Central memory CD8-positive, alpha-beta T cell (primary cell): Measurements from ENCODE around the gene MRPS6.
A peak's percentile ranks its signal among the peaks of the same experiment; 100 is the strongest.

ENCODE experiments used
- ATAC-seq: fragments of 150-1000 bp; cut with Tn5 transposase; replicated peaks from 2 replicates; pipeline ENCODE4 v1.10.0; 2022; ENCODE audit warnings: mild to moderate bottlenecking, moderate FRiP score, moderate number of reproducible peaks; ENCODE audit not compliant: poor library complexity, severe bottlenecking; ENCODE audit errors: extremely low read depth
- DNase-seq, 2 donors: peaks; one replicate each; pipeline ENCODE4 v3.0.0; 2021; ENCODE audit warnings: low spot score in 2 of 2
- H3K27ac Mint-ChIP-seq: one replicate; pipeline ENCODE4 v1.8.0; 2022; ENCODE audit warnings: low read depth, mild to moderate bottlenecking, moderate library complexity, mixed read lengths
- H3K27me3 Mint-ChIP-seq: one replicate; pipeline ENCODE4 v1.8.0; 2022; ENCODE audit warnings: mixed read lengths
- H3K36me3 Mint-ChIP-seq: one replicate; pipeline ENCODE4 v1.8.0; 2022; ENCODE audit warnings: mild to moderate bottlenecking, moderate library complexity, mixed read lengths; ENCODE audit not compliant: insufficient read depth
- H3K4me1 Mint-ChIP-seq: one replicate; pipeline ENCODE4 v1.8.0; 2022; ENCODE audit warnings: mixed read lengths
- H3K4me3 Mint-ChIP-seq: one replicate; pipeline ENCODE4 v1.8.0; 2022; ENCODE audit warnings: mild to moderate bottlenecking, moderate library complexity, mixed read lengths
- H3K9me3 Mint-ChIP-seq: one replicate; pipeline ENCODE4 v1.8.0; 2022; ENCODE audit warnings: mixed read lengths

MRPS6 gene

DNA sequence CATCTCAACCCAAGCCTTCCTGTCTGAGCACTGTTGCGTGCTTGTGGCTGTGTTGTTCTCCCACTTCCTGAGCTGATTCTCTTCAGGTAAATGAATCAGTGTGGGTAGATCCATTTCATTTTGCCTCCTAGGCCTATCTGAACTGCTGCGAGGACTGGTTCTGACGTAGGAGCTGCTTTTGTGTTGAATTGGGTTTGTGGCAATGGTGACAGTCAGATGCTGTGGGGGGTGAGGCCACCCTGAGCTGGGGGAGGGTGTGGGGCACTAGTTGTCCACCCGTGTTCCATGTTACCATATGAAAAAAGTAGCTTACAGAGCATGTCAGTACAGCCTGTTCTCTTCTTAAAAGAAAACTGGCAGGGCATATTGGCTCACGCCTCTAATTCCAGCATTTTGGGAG is 81.5 kb downstream of the MRPS6 start:
- H3K9me3 Mint-ChIP-seq = peaks cover 5% of the 10 kb centered on the region
- H3K36me3 Mint-ChIP-seq = peaks cover 1% of the 10 kb centered on the region
- no peaks in the 10 kb centered on the region for H3K27me3 Mint-ChIP-seq
- ATAC-seq (no peak), DNase-seq (no peak)
- peaks cover 13% of the 10 kb centered on the region for H3K4me1 Mint-ChIP-seq
- H3K27ac Mint-ChIP-seq = no peak overlapping the region
- no peak overlapping the region for H3K4me3 Mint-ChIP-seq

DNA sequence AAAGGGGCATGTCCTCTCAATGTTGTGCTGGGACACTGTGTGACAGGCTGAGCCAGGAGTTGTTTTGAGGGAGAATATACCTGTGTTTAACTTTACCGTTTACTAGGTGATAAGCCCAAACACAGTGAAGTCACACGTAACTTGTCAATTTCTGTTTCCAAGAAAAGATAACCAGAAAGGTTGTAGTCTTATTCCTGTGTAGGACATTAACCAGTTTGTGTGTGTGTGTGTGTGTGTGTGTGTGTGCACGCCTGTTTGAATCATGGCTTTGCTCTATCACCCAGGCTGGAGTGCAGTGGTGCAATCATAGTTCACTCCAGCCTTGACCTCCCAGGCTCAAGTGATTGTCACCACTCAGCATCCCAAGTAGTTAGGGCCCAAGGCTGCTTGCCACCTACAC is 83.6 kb downstream of the MRPS6 start:
- Mint-ChIP-seq H3K27me3 (no peaks in the 10 kb centered on the region), H3K9me3 (peaks cover 5% of the 10 kb centered on the region), H3K36me3 (peaks cover 1% of the 10 kb centered on the region), H3K4me1 (peaks cover 13% of the 10 kb centered on the region), H3K27ac (peak overlapping the region; percentile 38), H3K4me3 (no peak overlapping the region)
- DNase-seq (no peak), ATAC-seq (no peak)

DNA sequence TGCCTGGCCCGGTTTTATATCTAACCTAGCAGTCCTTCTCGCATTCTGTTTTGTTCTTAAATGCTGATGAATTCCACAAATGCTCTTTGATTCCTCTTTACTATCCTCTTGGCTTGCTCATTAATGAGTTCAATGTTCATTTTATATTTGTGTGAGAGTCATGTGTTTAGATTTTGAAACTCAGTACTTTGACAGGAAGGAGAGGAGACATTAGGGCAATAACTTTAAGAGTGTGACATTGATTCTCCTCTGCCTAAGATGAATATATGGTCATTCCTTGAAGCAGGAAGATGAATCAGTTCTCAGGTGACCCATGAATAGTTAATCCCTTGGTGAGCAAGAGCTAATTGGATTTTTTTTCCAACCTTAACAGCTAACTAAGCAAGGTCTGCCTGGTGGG is 84.1 kb downstream of the MRPS6 start:
- Mint-ChIP-seq H3K27ac (no peak overlapping the region), H3K36me3 (peaks cover 1% of the 10 kb centered on the region), H3K4me3 (no peak overlapping the region), H3K9me3 (peaks cover 5% of the 10 kb centered on the region), H3K27me3 (no peaks in the 10 kb centered on the region), H3K4me1 (peaks cover 9% of the 10 kb centered on the region)
- DNase-seq (no peak), ATAC-seq (no peak)

DNA sequence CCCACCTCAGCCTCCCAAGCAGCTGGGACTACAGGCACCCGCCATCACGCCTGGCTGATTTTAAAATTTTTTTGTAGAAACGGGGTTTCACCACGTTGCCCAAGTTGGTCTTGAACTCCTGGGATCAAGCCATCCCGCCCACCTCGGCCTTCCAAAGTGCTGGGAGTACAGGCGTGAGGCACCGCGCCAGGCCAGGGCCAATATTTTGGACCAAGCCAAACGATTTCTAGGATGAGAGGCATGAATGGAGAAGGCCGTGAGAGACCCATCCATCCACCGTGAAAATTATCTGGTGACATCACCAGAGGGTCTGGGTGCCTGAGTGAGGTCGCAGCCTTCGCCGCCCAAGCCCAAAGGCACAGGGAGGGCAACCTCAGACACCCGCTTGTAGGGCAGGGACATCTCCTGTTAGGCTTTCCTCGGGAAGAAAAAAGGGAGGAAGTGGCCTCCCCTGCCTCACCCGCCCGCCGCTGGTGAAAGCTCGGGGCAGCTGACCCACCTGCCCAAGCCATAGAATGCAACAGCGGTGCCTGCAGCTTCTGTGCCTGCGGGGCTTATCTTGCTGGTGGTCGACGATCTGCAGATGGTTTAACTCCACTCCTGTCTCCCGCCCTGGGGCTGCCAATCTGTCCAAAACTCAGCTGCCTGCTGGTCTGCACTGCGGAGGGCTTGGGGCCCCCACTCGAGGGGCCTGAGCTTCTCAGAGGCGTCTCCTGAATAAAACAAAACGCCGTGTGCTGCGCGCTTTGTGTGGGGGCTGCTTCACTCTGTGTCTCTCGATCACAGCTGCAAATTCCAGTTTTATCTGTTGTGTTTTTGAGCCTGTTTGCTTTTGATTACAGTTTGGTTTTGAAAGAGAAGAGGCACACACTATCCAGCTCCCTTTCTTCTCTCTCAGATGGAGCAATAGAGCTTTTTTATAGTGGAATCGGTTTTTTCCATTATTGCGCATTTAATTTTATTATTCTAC is 85.8 kb downstream of the MRPS6 start:
- Mint-ChIP-seq H3K4me1 (no peaks in the 10 kb centered on the region), H3K4me3 (no peak overlapping the region), H3K9me3 (peaks cover 5% of the 10 kb centered on the region), H3K27ac (no peak overlapping the region), H3K27me3 (no peaks in the 10 kb centered on the region), H3K36me3 (peaks cover 1% of the 10 kb centered on the region)
- ATAC-seq = no peak
- no peak for DNase-seq

DNA sequence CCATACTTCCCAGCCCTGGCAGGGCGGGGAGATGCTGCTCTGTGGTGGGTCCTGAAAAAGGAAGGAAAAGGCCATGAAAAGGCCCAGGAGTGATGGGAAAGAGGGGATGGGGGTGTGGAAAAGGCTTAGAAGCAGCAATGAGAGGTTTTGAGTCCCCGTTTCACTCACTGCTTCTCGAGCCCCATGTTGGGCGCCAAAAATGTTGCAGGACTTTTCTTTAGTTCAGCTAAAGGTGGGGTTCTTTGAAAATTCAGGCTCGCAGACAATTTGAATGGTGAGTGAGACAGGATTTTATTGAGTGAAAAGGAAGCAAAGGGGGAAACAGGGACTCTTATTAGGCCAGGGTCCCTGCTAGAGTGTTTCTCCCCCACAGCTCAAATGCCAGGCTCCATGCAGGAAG is 93.1 kb downstream of the MRPS6 start:
- DNase-seq (no peak), ATAC-seq (no peak)
- Mint-ChIP-seq H3K9me3 (no peaks in the 10 kb centered on the region), H3K4me1 (no peaks in the 10 kb centered on the region), H3K27ac (no peak overlapping the region), H3K4me3 (no peak overlapping the region), H3K36me3 (peaks cover 2% of the 10 kb centered on the region), H3K27me3 (no peaks in the 10 kb centered on the region)

DNA sequence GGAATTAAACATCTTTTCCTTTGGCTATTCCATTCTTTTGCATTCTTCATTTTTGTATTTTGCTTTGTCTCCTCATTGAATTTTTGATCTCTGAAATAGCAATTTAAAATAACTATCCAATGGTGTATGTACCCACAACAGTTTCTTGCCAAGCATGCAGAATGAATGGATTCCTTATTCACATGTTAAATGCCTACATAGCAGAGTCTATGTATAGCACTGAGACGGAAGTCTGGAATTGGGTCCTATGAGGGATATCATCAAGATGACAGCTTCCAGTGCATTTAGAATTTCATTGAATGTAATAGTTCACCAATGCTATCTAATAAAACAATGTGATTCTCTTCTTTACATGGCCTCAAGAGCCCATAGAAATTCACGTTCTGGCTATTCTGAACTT is 97.5 kb downstream of the MRPS6 start:
- no peak overlapping the region for H3K27ac Mint-ChIP-seq
- peaks cover 4% of the 10 kb centered on the region for H3K36me3 Mint-ChIP-seq
- H3K4me1 Mint-ChIP-seq = no peaks in the 10 kb centered on the region
- peaks cover 25% of the 10 kb centered on the region for H3K9me3 Mint-ChIP-seq
- H3K4me3 Mint-ChIP-seq = no peak overlapping the region
- DNase-seq = no peak
- ATAC-seq = no peak
- H3K27me3 Mint-ChIP-seq = no peaks in the 10 kb centered on the region

DNA sequence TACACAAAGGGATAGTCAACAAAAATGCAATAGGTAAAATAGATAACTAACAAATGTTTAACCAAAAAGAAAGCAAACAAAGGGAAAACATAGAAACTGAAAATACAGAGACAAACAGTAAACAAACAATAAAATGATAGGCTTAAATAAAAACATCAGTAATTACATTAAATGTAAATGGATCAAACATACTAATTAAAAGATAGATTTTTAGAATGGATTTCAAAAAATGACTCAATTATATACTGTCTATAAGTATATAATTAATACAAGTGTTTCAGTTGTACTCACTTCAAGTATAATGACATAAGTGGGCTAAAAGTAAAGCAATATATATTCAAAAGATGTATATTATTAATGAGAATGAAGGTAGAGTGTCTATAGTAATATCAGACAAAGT is 101.1 kb downstream of the MRPS6 start:
- no peaks in the 10 kb centered on the region for H3K27me3 Mint-ChIP-seq
- H3K27ac Mint-ChIP-seq = no peak overlapping the region
- H3K36me3 Mint-ChIP-seq = peaks cover 4% of the 10 kb centered on the region
- H3K9me3 Mint-ChIP-seq = peaks cover 25% of the 10 kb centered on the region
- DNase-seq (no peak), ATAC-seq (no peak)
- no peak overlapping the region for H3K4me3 Mint-ChIP-seq
- H3K4me1 Mint-ChIP-seq = no peaks in the 10 kb centered on the region

DNA sequence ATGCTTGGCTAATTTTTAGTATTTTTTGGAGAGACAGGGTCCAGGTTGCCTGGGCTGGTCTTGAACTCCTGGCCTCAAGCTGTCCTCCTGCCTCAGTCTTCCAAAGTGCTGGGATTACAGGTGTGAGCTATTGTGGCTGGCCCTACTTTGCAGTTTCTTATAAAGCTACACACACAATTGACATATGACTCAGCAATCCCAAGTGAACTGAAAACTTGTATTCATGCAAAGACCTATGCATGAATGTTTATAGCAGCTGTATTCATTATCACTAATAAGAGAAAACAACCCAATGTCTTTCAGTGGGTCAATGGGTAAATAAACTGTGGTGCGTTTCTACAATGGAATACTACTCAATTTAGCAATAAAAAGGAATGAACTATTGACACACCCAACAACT is 103.1 kb downstream of the MRPS6 start:
- Mint-ChIP-seq H3K4me3 (no peak overlapping the region), H3K36me3 (peaks cover 2% of the 10 kb centered on the region), H3K27me3 (no peaks in the 10 kb centered on the region), H3K27ac (no peak overlapping the region), H3K9me3 (peaks cover 25% of the 10 kb centered on the region), H3K4me1 (no peaks in the 10 kb centered on the region)
- no peak for ATAC-seq
- DNase-seq = no peak

DNA sequence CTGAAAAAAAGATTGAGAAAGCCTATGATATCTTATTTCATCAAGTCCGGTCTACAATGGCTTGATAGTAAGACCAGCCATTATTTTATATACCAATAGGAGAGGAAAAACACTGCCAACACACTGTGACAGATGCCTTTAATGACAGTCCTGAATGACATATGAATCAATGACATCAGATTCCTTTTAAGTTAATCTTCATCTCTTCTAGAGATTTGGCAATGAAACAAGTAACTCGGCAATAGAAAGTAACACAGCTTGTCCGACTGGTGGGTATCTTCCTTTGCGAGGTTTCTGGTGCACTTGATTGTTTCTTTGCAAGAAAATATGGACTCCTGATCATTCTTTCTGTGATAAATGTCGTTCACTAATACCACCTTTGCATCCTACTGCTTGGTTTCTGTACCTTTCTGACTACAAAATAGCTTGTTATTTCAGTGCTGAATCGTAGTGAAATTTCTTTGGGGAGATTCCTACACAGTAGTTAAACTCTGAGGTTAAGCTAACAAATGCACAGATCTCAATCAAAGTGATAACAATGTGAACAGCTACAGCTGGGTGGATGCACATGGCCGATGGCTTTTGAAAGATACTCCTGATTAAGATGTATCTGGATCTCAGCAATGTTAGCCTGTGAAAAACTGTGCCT is 104.7 kb downstream of the MRPS6 start:
- no peaks in the 10 kb centered on the region for H3K4me1 Mint-ChIP-seq
- ATAC-seq (no peak), DNase-seq (no peak)
- H3K4me3 Mint-ChIP-seq = no peak overlapping the region
- H3K27ac Mint-ChIP-seq = no peak overlapping the region
- peaks cover 17% of the 10 kb centered on the region for H3K9me3 Mint-ChIP-seq
- H3K36me3 Mint-ChIP-seq = peaks cover 2% of the 10 kb centered on the region
- no peaks in the 10 kb centered on the region for H3K27me3 Mint-ChIP-seq

DNA sequence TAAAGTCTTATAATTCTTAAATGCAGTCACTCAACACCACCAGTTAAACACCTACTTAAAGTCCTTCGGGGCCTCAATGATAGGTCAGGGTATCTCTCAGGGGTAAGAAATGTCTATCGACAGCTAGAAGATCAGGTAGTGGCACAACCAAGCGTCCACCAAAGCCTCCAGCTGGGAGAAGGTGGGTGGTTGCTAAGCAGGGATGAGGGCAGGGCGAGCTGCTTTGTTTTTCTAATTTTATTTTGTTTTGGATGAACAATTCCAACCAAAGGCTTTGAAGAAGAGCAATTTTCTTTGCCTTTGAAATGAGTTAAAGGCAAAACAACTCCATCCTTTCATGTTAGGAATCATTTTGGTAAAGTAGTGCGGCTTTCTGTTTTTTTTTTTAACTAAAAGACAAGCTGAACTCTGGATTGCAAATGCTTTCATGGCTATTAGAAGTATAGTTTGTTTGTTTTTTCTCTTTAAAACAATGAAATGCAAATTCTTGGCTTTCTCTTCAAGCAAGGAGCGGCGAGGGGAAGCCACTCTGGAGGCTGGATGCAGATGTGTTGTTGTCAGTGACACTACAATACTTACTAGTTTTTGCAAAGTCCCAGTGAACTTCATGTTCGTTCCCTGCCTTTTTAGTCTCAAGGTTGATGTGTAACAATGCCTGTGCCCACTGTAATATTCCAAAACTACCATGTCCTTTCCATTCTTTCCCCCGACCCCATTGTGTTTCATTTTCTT is 106.0 kb downstream of the MRPS6 start:
- Mint-ChIP-seq H3K36me3 (no peaks in the 10 kb centered on the region), H3K27me3 (no peaks in the 10 kb centered on the region), H3K9me3 (peaks cover 6% of the 10 kb centered on the region), H3K27ac (no peak overlapping the region), H3K4me3 (no peak overlapping the region), H3K4me1 (no peaks in the 10 kb centered on the region)
- DNase-seq (no peak), ATAC-seq (no peak)

DNA sequence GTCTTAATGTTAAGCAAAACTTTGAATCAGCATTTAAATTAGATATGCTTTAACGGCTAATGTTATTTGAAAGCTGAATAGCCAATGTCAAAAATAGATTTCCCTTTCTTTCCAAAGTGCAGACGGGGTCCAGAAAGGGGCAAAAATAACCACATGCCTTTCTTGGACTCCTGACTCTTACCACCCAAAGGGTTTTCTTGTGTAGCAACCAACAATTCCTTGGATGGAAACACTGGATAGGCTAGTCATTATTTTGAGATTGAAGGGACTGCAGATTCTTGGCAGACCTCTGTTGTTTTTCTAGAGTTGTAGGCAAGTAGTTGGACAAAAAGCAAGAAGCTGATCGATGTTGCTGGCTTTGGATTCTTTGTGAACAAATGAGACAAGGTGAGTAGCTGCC is 107.0 kb downstream of the MRPS6 start:
- H3K9me3 Mint-ChIP-seq = peaks cover 2% of the 10 kb centered on the region
- ATAC-seq = no peak
- DNase-seq = no peak
- H3K27me3 Mint-ChIP-seq = no peaks in the 10 kb centered on the region
- no peak overlapping the region for H3K27ac Mint-ChIP-seq
- H3K36me3 Mint-ChIP-seq = no peaks in the 10 kb centered on the region
- H3K4me1 Mint-ChIP-seq = no peaks in the 10 kb centered on the region
- no peak overlapping the region for H3K4me3 Mint-ChIP-seq

DNA sequence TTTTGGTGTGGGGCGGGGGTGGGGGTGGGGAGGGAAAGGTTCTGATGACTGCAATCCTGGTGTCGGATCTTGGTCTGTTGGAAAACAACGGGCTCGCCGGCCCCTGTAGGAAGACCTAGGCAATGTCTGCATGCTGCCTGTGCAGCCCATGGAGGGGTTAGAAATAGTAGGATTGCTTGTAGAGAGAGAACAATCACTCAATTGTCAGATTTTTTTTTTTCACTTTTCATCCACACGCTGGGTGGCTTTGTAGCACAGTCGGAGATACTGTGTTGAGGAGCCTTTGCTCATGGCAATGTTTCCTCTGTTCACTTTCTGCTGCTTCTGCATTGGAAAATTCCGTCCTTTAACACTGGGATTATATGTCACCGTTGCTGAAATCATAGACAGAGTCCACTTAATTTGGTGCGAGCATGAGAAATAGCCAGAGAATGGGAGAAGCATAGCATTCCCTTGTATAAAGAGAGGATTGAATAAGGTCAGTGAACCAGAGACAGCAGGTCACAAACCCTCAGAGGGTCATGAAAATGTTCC is 107.5 kb downstream of the MRPS6 start:
- ATAC-seq (no peak), DNase-seq (no peak)
- H3K36me3 Mint-ChIP-seq = no peaks in the 10 kb centered on the region
- H3K4me3 Mint-ChIP-seq = no peak overlapping the region
- no peaks in the 10 kb centered on the region for H3K9me3 Mint-ChIP-seq
- H3K4me1 Mint-ChIP-seq = no peaks in the 10 kb centered on the region
- H3K27me3 Mint-ChIP-seq = no peaks in the 10 kb centered on the region
- H3K27ac Mint-ChIP-seq = no peak overlapping the region
